SK-N-SH (cell line): Measurements from ENCODE around the gene PLCL2. TPM values are rescaled to one million over a fixed set of nuclear protein-coding genes. Genes with fewer than 3 reads are reported as not detected.

Experiments used
- CTCF ChIA-PET: fragments of 300-600, 350-600 bp; formaldehyde crosslinking; extraction: SDS; loops from one replicate; lab custom pipeline; 2021; lab: Yijun Ruan, JAX
- POLR2A ChIA-PET: fragments of 350-600 bp; sonication (Branson Sonifier 250); formaldehyde crosslinking; extraction: SDS; loops from one replicate; lab custom pipeline; 2020; ENCODE audit warnings: antibody characterized with exemption, inconsistent platforms; lab: Yijun Ruan, JAX
- DNase-seq: peaks from one replicate; pipeline ENCODE4 v3.0.0; 2012
- H2AFZ ChIP-seq: fragments of 200-600 bp; sonication (generic); 2 replicates; pipeline ENCODE4 v1.8.1; 2016; ENCODE audit warnings: antibody characterized with exemption, mild to moderate bottlenecking, low read depth
- H3F3A ChIP-seq: fragments of 200-600 bp; sonication (generic); replicated peaks from 2 replicates; pipeline ENCODE3; 2016; ENCODE audit warnings: antibody characterized with exemption, mild to moderate bottlenecking; ENCODE audit not compliant: insufficient read depth
- H3K27ac ChIP-seq, 2 experiments: fragments of 200-500 bp in 1 of 2; fragments of 200-600 bp in 1 of 2; sonication (Bioruptor generic) in 1 of 2; sonication (generic), shearing (Covaris generic) in 1 of 2; 2 replicates each; pipeline versions ENCODE4 v1.5.1 to v1.6.1; 2014 to 2016; ENCODE audit warnings: low read depth in 2 of 2, inconsistent platforms in 1 of 2, low read length in 1 of 2, mild to moderate bottlenecking in 1 of 2, mixed read lengths in 1 of 2
- H3K27me3 ChIP-seq: fragments of 200-600 bp; sonication (generic), shearing (Covaris generic); 2 replicates; pipeline ENCODE4 v1.6.1; 2016; ENCODE audit warnings: mixed run types; ENCODE audit not compliant: insufficient read depth
- H3K36me3 ChIP-seq, 2 experiments: fragments of 200-500 bp in 1 of 2; fragments of 200-600 bp in 1 of 2; sonication (Bioruptor generic) in 1 of 2; sonication (generic) in 1 of 2; replicated peaks in 1 of 2; 2 replicates each; pipeline versions ENCODE3 to v1.5.1; 2014 to 2016; ENCODE audit warnings: low read length in 1 of 2, mild to moderate bottlenecking in 1 of 2; ENCODE audit not compliant: insufficient read depth in 2 of 2, control insufficient read depth in 1 of 2
- H3K4me1 ChIP-seq, 2 experiments: fragments of 200-500 bp in 1 of 2; fragments of 200-600 bp in 1 of 2; sonication (Bioruptor generic) in 1 of 2; sonication (generic), shearing (Covaris generic) in 1 of 2; 2 replicates each; pipeline versions ENCODE4 v1.5.1 to v1.6.1; 2014 to 2016; ENCODE audit warnings: low read depth in 1 of 2, low read length in 1 of 2, mixed run types in 1 of 2; ENCODE audit not compliant: insufficient read depth in 2 of 2, control insufficient read depth in 1 of 2
- H3K4me2 ChIP-seq: fragments of 200-600 bp; sonication (generic), shearing (Covaris generic); 2 replicates; pipeline ENCODE4 v1.6.1; 2017; ENCODE audit warnings: mixed run types
- H3K4me3 ChIP-seq, 2 experiments: fragments of 200-500 bp in 1 of 2; fragments of 200-600 bp in 1 of 2; sonication (Bioruptor generic) in 1 of 2; sonication (generic), shearing (Covaris generic) in 1 of 2; 2 replicates each; pipeline versions ENCODE4 v1.5.1 to v1.8.1; 2014 to 2016; ENCODE audit warnings: low read depth in 2 of 2, inconsistent platforms in 1 of 2, low read length in 1 of 2, mild to moderate bottlenecking in 1 of 2, mixed read lengths in 1 of 2, moderate library complexity in 1 of 2
- H3K79me2 ChIP-seq: fragments of 200-600 bp; sonication (generic); 2 replicates; pipeline ENCODE4 v1.8.1; 2017; ENCODE audit warnings: mild to moderate bottlenecking; ENCODE audit not compliant: insufficient read depth
- H3K9ac ChIP-seq: fragments of 200-600 bp; sonication (generic); 2 replicates; pipeline ENCODE4 v1.6.1; 2017; ENCODE audit warnings: mixed run types
- H3K9me2 ChIP-seq: fragments of 200-600 bp; sonication (generic); 2 replicates; pipeline ENCODE4 v1.6.1; 2017; ENCODE audit warnings: mixed run types
- H3K9me3 ChIP-seq: fragments of 200-600 bp; sonication (generic); 2 replicates; pipeline ENCODE4 v1.6.1; 2017; ENCODE audit warnings: mixed run types, mild to moderate bottlenecking, moderate library complexity
- H4K20me1 ChIP-seq: fragments of 200-600 bp; sonication (generic); 2 replicates; pipeline ENCODE4 v1.6.1; 2017; ENCODE audit warnings: mild to moderate bottlenecking, mixed run types; ENCODE audit not compliant: insufficient read depth
- ELF1 ChIP-seq: IDR thresholded peaks from 2 replicates; pipeline ENCODE4 v1.4.0; 2012
- EP300 ChIP-seq, 2 experiments: IDR thresholded peaks; 2 replicates each; pipeline versions ENCODE4 v1.4.0 to v1.6.1; 2012; ENCODE audit warnings: borderline replicate concordance in 1 of 2, low read depth in 1 of 2, low read length in 1 of 2
- FOSL2 ChIP-seq: IDR thresholded peaks from 2 replicates; pipeline ENCODE4 v1.4.0; 2012; ENCODE audit warnings: low read depth, mild to moderate bottlenecking, moderate library complexity, borderline replicate concordance
- GABPA ChIP-seq: IDR thresholded peaks from 2 replicates; pipeline ENCODE4 v1.4.0; 2012; ENCODE audit warnings: low read depth, mild to moderate bottlenecking
- GATA2 ChIP-seq: sonication (generic); formaldehyde crosslinking; IDR thresholded peaks from 2 replicates; pipeline ENCODE4 v1.5.0; 2020; ENCODE audit warnings: mild to moderate bottlenecking, missing genetic modification reagents
- JUND ChIP-seq: IDR thresholded peaks from 2 replicates; pipeline ENCODE4 v1.4.0; 2012
- MEF2A ChIP-seq: IDR thresholded peaks from 2 replicates; pipeline ENCODE4 v1.4.0; 2012; ENCODE audit warnings: low read depth, borderline replicate concordance
- MXI1 ChIP-seq: IDR thresholded peaks from 2 replicates; pipeline ENCODE4 v1.6.1; 2012; ENCODE audit warnings: mild to moderate bottlenecking, low read depth, low read length, improper control_type of control experiment
- NFIC ChIP-seq: IDR thresholded peaks from 2 replicates; pipeline ENCODE4 v1.4.0; 2012; ENCODE audit warnings: borderline replicate concordance
- NRF1 ChIP-seq: IDR thresholded peaks from 2 replicates; pipeline ENCODE4 v1.6.1; 2012; ENCODE audit warnings: low read depth, mild to moderate bottlenecking, low read length
- POLR2AphosphoS5 ChIP-seq: IDR thresholded peaks from 2 replicates; pipeline ENCODE4 v1.6.1; 2012; ENCODE audit warnings: low read depth, low read length
- RAD21 ChIP-seq: IDR thresholded peaks from 2 replicates; pipeline ENCODE4 v1.6.1; 2012; ENCODE audit warnings: mild to moderate bottlenecking, low read length
- RCOR1 ChIP-seq: fragments of 150-350 bp; IDR thresholded peaks from 2 replicates; pipeline ENCODE4 v1.6.1; 2017; ENCODE audit warnings: antibody characterized with exemption, low read length
- SIN3A ChIP-seq: IDR thresholded peaks from 2 replicates; pipeline ENCODE4 v1.6.1; 2012; ENCODE audit warnings: low read depth, mild to moderate bottlenecking, low read length, moderate library complexity, borderline replicate concordance
- TAF1 ChIP-seq: IDR thresholded peaks from 2 replicates; pipeline ENCODE4 v1.6.1; 2012; ENCODE audit warnings: low read depth, mild to moderate bottlenecking, low read length, moderate library complexity, borderline replicate concordance
- YY1 ChIP-seq: IDR thresholded peaks from 2 replicates; pipeline ENCODE4 v1.4.0; 2012; ENCODE audit warnings: low read depth, mild to moderate bottlenecking
- WGBS: methylation state at CpG from one replicate; pipeline ENCODE4 v1.1.6; 2017; ENCODE audit warnings: low lambda C conversion rate; 5-methylcytosine and 5-hydroxymethylcytosine counted together
- polyA plus RNA-seq, 3 experiments: library from polyadenylated mRNA; depleted of rRNA; stranded (reverse); fragments of >200 nt; gene quantifications; 2 replicates each; pipeline ENCODE4 v1.2.3, GENCODE V29; 2012
- TF ChIP-seq, protein P1 (sequence below): IDR thresholded peaks from 2 replicates; pipeline ENCODE4; 2012
- TF ChIP-seq, protein P2 (sequence below): IDR thresholded peaks from 2 replicates; pipeline ENCODE4 v1.4.0; 2012; ENCODE audit warnings: low read depth
- TF ChIP-seq, protein P3 (sequence below): fragments of 200-600 bp; sonication (generic); IDR thresholded peaks from 2 replicates; pipeline ENCODE4 v1.6.1; 2017; ENCODE audit warnings: antibody characterized with exemption, mild to moderate bottlenecking, moderate library complexity
- TF ChIP-seq, protein P4 (sequence below): IDR thresholded peaks from 2 replicates; pipeline ENCODE4 v1.4.0; 2012; ENCODE audit warnings: low read depth, borderline replicate concordance

The PLCL2 gene
- polyA plus RNA-seq, 1 of the 3 experiments (the other 2 are of a cell fraction), result 0.85 TPM

DNA sequence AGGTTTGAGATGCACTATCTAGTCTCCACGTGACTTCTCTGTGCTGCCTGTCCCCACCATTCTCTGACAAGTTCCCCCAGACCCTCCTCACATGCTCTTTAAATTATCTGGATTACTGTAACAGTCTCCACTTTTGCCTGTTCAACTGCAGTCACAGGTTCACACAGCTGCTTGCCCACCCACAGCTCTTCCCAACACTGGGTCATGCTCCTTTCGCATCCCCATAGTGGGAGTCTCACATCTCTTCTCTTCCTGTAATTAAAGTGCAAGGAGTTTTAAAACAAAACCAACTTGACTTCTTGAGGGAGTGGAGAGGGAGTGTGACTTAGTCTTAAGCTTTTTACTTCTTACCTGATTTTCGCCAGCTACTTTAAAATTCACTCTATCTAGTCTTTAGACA, 178.8 kb downstream of the PLCL2 start:
- no peak overlapping the region for H3K4me3 ChIP-seq
- no peaks in the 10 kb centered on the region for H3F3A ChIP-seq
- H3K9me3 ChIP-seq, result no peaks in the 10 kb centered on the region
- no peaks in the 10 kb centered on the region for H3K79me2 ChIP-seq
- no peak for TF ChIP-seq POLR2AphosphoS5
- TF ChIP-seq TAF1, result no peak
- 83% methylated on average over 3 of the region's 3 CpGs for WGBS
- no peak overlapping the region for H3K27ac ChIP-seq
- H3K27me3 ChIP-seq, result no peaks in the 10 kb centered on the region
- no peak overlapping the region for H3K4me2 ChIP-seq
- CTCF ChIA-PET, result no interaction called here
- no peaks in the 10 kb centered on the region for H4K20me1 ChIP-seq
- no peak overlapping the region for H2AFZ ChIP-seq
- no peaks in the 10 kb centered on the region; a peak in 1 of 4 replicates for H3K4me1 ChIP-seq
- no peaks in the 10 kb centered on the region for H3K9me2 ChIP-seq
- no peak overlapping the region for H3K9ac ChIP-seq
- POLR2A ChIA-PET, result no interaction called here
- DNase-seq, result no peak
- H3K36me3 ChIP-seq, result no peaks in the 10 kb centered on the region

DNA sequence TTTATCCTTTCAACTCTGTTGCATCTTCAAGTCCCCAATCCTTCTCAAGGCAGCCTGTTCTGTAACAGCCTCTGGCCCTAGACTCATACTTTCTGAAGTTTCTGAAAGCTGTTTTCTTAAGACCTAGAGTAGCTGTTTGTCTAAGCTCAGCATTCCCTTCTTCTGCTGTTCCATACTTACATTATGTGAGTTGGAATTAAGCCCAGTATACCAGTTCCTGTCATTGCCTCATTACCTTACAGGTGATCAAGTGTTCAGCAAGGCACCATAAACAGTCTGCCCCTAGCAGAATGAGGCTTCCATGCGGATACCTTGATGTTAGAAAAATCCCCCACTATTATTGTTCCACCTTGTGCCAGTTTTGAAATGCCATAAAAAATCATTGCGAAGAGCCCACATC, 180.6 kb downstream of the PLCL2 start:
- TF ChIP-seq, protein P1, sequence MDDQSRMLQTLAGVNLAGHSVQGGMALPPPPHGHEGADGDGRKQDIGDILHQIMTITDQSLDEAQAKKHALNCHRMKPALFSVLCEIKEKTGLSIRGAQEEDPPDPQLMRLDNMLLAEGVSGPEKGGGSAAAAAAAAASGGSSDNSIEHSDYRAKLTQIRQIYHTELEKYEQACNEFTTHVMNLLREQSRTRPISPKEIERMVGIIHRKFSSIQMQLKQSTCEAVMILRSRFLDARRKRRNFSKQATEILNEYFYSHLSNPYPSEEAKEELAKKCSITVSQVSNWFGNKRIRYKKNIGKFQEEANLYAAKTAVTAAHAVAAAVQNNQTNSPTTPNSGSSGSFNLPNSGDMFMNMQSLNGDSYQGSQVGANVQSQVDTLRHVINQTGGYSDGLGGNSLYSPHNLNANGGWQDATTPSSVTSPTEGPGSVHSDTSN, result no peak
- TF ChIP-seq MEF2A (no peak), GABPA (no peak), NRF1 (no peak), RCOR1 (no peak), ELF1 (no peak), MXI1 (no peak), EP300 (IDR thresholded peaks at IDR 0.05; ENCODE audit: borderline replicate concordance in 1 of 2, low read depth in 1 of 2, low read length in 1 of 2) (no peak), RAD21 (no peak), YY1 (no peak), GATA2 (CRISPR knock-in tag) (no peak), SIN3A (no peak), JUND (no peak), TAF1 (no peak), NFIC (no peak), FOSL2 (no peak)
- TF ChIP-seq, protein P2, sequence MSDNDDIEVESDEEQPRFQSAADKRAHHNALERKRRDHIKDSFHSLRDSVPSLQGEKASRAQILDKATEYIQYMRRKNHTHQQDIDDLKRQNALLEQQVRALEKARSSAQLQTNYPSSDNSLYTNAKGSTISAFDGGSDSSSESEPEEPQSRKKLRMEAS, result no peak
- TF ChIP-seq, protein P3, sequence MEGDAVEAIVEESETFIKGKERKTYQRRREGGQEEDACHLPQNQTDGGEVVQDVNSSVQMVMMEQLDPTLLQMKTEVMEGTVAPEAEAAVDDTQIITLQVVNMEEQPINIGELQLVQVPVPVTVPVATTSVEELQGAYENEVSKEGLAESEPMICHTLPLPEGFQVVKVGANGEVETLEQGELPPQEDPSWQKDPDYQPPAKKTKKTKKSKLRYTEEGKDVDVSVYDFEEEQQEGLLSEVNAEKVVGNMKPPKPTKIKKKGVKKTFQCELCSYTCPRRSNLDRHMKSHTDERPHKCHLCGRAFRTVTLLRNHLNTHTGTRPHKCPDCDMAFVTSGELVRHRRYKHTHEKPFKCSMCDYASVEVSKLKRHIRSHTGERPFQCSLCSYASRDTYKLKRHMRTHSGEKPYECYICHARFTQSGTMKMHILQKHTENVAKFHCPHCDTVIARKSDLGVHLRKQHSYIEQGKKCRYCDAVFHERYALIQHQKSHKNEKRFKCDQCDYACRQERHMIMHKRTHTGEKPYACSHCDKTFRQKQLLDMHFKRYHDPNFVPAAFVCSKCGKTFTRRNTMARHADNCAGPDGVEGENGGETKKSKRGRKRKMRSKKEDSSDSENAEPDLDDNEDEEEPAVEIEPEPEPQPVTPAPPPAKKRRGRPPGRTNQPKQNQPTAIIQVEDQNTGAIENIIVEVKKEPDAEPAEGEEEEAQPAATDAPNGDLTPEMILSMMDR, result no peak
- TF ChIP-seq, protein P4, sequence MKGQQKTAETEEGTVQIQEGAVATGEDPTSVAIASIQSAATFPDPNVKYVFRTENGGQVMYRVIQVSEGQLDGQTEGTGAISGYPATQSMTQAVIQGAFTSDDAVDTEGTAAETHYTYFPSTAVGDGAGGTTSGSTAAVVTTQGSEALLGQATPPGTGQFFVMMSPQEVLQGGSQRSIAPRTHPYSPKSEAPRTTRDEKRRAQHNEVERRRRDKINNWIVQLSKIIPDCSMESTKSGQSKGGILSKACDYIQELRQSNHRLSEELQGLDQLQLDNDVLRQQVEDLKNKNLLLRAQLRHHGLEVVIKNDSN, result no peak
- POLR2A ChIA-PET, result no interaction called here
- WGBS, result 94% methylated on average over 2 of the region's 2 CpGs

More for the DNA sequence above, 180.6 kb downstream of the PLCL2 start:
- Histone ChIP-seq H3K36me3 (peaks cover 0 to 3% of the 10 kb centered on the region in 2 experiments), H3K9ac (no peak overlapping the region), H3K9me2 (no peaks in the 10 kb centered on the region), H3K27me3 (no peaks in the 10 kb centered on the region), H4K20me1 (no peaks in the 10 kb centered on the region), H3K4me1 (no peaks in the 10 kb centered on the region; a peak in 1 of 4 replicates), H3F3A (no peaks in the 10 kb centered on the region), H3K4me3 (no peak overlapping the region), H3K4me2 (no peak overlapping the region), H3K79me2 (no peaks in the 10 kb centered on the region), H3K27ac (no peak overlapping the region), H2AFZ (no peak overlapping the region), H3K9me3 (no peaks in the 10 kb centered on the region)
- DNase-seq, result no peak
- CTCF ChIA-PET, result no interaction called here
